Bone marrow (tissue), 2 donors: ENCODE data around the gene TLX3.
"Not testable (repeated sequence)": the region's sequence is repeated elsewhere in the genome, so short reads cannot be mapped to it uniquely, and the experiment has no call there.

Source experiments
- DNase-seq, 2 donors: peaks; one replicate each; lab custom pipeline; 2025; lab: John Stamatoyannopoulos, UW

The TLX3 gene

GRCh38 chr5:171323806-171324632, 15.0 kb downstream of the TLX3 start:
- DNase-seq = no peak

GRCh38 chr5:171330021-171330420, 21.0 kb downstream of the TLX3 start:
- DNase-seq = no peak

GRCh38 chr5:171335616-171336015, 26.6 kb downstream of the TLX3 start:
- no peak for DNase-seq

GRCh38 chr5:171336521-171337209, 27.6 kb downstream of the TLX3 start:
- DNase-seq = no peak

GRCh38 chr5:171337210-171337569, 28.1 kb downstream of the TLX3 start:
- no peak for DNase-seq

GRCh38 chr5:171340042-171340441, 31.0 kb downstream of the TLX3 start:
- DNase-seq = no peak

- DNase-seq = no peak
Observed at GRCh38 chr5:171340491-171340890, 31.4 kb downstream of the TLX3 start.

GRCh38 chr5:171342362-171343111, 33.5 kb downstream of the TLX3 start:
- peak in 1 of 2 donors; percentile 40 for DNase-seq

- no peak for DNase-seq
Observed at GRCh38 chr5:171344936-171345608, 36.0 kb downstream of the TLX3 start.

- no peak for DNase-seq
Observed at GRCh38 chr5:171351536-171352073, 42.6 kb downstream of the TLX3 start.

- DNase-seq = no peak
Observed at GRCh38 chr5:171355302-171355724, 46.3 kb downstream of the TLX3 start.

GRCh38 chr5:171357843-171358242, 48.8 kb downstream of the TLX3 start:
- DNase-seq = no peak

- not testable (repeated sequence) for DNase-seq
Observed at GRCh38 chr5:171361151-171361550, 52.1 kb downstream of the TLX3 start.
